Prostate gland (tissue), 2 donors: Measurements from ENCODE around the gene RAB9B. TPM values are rescaled to one million over a fixed set of nuclear protein-coding genes. Genes with fewer than 3 reads are reported as not detected.
"Not testable (repeated sequence)": the region's sequence is repeated elsewhere in the genome, so short reads cannot be mapped to it uniquely, and the experiment has no call there.

Source experiments
- DNase-seq: peaks from one replicate; pipeline ENCODE4 v3.0.0-alpha.2; 2019; ENCODE audit warnings: low spot score
- H3K27ac ChIP-seq, 2 donors: fragments of 200-600 bp; sonication (generic); 2 replicates each; pipeline ENCODE4 v1.5.1; 2017 to 2019
- H3K27me3 ChIP-seq: fragments of 200-600 bp; sonication (generic); replicated peaks from 2 replicates; pipeline ENCODE4 v1.5.1; 2019; ENCODE audit not compliant: insufficient read depth
- H3K36me3 ChIP-seq, 2 donors: fragments of 200-600 bp; sonication (generic); 1 replicate in 1 of 2; 2 replicates in 1 of 2; pipeline versions ENCODE4 v1.5.1 to v1.8.1; 2017 to 2019
- H3K4me1 ChIP-seq: fragments of 200-600 bp; sonication (generic); replicated peaks from 2 replicates; pipeline ENCODE4 v1.5.1; 2019
- H3K4me3 ChIP-seq, 2 donors: fragments of 200-600 bp; sonication (generic); 2 replicates each; pipeline ENCODE4 v1.5.1; 2017 to 2019
- H3K9me3 ChIP-seq: fragments of 200-600 bp; sonication (generic); 2 replicates; pipeline ENCODE4 v1.5.1; 2017
- POLR2A ChIP-seq: fragments of 450-650 bp; IDR thresholded peaks from one replicate; pipeline ENCODE4 v1.6.1; 2016; ENCODE audit warnings: antibody characterized with exemption, mild to moderate bottlenecking
- POLR2AphosphoS5 ChIP-seq: sonication (generic); formaldehyde crosslinking; IDR thresholded peaks from one replicate; pipeline ENCODE4 v1.6.1; 2017; ENCODE audit warnings: antibody characterized with exemption
- WGBS: methylation state at CpG from one replicate; pipeline ENCODE4 v1.1.5; 2018; 5-methylcytosine and 5-hydroxymethylcytosine counted together
- intact Hi-C: fragments of 100-400 bp; cut with DNase I; formaldehyde crosslinking; loops from one replicate; pipeline ENCODE4 v1.14.2; 2022
- total RNA-seq, 2 donors: library from RNA; depleted of rRNA; stranded (reverse); fragments of >200 nt; gene quantifications; one replicate each; pipeline ENCODE4 v1.1.0, GENCODE V29; 2016
- TF ChIP-seq, protein P1 (sequence below), 4 experiments: fragments of 200-600 bp in 2 of 4; fragments of 450-650 bp in 2 of 4; sonication (generic) in 2 of 4; IDR thresholded peaks; 1 replicate in 3 of 4; 2 replicates in 1 of 4; pipeline ENCODE4 v1.5.1; 2016 to 2019; ENCODE audit warnings: antibody characterized with exemption in 4 of 4, mild to moderate bottlenecking in 2 of 4, moderate library complexity in 2 of 4

The RAB9B gene
- total RNA-seq, 2 donors from 2014 or later = 2.8 to 4.5 TPM

DNA sequence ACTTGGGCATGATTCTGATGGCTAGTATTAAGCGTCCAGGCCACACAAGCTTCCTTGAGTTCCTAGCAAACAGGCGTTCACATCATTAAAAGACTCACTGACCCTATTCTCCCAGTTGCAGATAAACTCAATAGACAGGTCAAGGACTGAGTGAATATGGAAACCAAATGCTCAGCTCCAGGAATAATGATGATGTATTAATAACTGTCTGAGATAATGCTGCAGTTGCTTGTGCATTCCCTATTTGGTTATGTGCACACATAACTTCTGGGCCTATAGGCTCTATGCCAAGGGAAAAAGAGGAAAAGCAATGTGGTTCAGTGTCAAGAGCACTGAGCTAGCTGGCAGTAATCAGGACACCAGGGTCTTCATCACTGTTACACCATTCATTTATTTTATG lies 3.5 kb downstream of the RAB9B start:
- intact Hi-C loops = no loop called here

DNA sequence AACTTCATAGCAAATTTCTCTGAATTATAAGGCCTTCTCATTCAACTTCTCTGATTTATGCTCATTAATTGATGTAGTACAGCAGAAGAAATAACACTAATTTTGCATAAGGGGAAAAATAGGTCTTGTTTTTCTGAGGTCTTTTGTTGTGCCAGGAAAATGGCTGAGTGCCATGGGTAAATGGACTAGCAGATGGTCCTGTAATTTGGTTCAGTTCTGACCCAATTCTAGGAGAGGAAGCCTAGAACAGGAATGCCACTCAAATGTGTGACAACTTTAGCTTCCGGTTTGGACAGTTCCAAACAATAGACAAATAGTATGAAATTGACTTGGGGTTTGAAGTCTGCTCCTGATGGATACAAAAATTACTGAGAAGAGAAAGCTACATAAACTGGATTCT lies 6.2 kb downstream of the RAB9B start:
- intact Hi-C loops = no loop called here
- H3K4me1 ChIP-seq = no peaks in the 10 kb centered on the region
- H3K27me3 ChIP-seq = no peaks in the 10 kb centered on the region
- WGBS = 75% methylated on average over 1 of the region's 1 CpG
- DNase-seq = no peak
- H3K4me3 ChIP-seq = no peak overlapping the region
- no peaks in the 10 kb centered on the region for H3K36me3 ChIP-seq
- H3K9me3 ChIP-seq = no peaks in the 10 kb centered on the region
- TF ChIP-seq POLR2A (no peak), POLR2AphosphoS5 (no peak)
- TF ChIP-seq, protein P1, sequence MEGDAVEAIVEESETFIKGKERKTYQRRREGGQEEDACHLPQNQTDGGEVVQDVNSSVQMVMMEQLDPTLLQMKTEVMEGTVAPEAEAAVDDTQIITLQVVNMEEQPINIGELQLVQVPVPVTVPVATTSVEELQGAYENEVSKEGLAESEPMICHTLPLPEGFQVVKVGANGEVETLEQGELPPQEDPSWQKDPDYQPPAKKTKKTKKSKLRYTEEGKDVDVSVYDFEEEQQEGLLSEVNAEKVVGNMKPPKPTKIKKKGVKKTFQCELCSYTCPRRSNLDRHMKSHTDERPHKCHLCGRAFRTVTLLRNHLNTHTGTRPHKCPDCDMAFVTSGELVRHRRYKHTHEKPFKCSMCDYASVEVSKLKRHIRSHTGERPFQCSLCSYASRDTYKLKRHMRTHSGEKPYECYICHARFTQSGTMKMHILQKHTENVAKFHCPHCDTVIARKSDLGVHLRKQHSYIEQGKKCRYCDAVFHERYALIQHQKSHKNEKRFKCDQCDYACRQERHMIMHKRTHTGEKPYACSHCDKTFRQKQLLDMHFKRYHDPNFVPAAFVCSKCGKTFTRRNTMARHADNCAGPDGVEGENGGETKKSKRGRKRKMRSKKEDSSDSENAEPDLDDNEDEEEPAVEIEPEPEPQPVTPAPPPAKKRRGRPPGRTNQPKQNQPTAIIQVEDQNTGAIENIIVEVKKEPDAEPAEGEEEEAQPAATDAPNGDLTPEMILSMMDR (IDR thresholded peaks at IDR 0.05) = no peak
- H3K27ac ChIP-seq = no peak overlapping the region

More for the DNA sequence above, 3.5 kb downstream of the RAB9B start:
- WGBS = 46% methylated on average over 2 of the region's 2 CpGs
- no peak for TF ChIP-seq POLR2A
- TF ChIP-seq, protein P1 (IDR thresholded peaks at IDR 0.05) = no peak
- TF ChIP-seq POLR2AphosphoS5 = no peak
- H3K27ac ChIP-seq = no peak overlapping the region
- no peaks in the 10 kb centered on the region for H3K27me3 ChIP-seq
- H3K4me1 ChIP-seq = no peaks in the 10 kb centered on the region
- no peak for DNase-seq
- H3K36me3 ChIP-seq = no peaks in the 10 kb centered on the region
- H3K4me3 ChIP-seq = no peak overlapping the region
- no peaks in the 10 kb centered on the region for H3K9me3 ChIP-seq

DNA sequence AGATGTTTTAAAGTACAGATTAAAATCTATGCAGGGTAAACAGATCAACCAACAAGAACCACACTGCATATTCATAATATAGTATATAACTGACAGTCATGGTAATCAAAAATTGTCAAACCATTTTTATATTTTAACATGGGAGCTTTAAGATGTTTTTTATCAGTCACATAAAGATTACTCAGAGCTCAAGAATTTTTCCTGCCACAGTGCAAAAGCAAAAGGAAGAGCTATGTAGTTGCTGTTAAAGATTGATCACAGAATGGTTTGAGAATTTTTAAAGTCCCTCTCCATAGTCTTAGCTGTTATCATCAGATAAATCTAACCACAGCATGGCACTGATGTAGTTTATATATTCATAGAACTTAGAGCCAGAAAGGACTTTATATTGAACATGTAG lies 8.5 kb downstream of the RAB9B start:
- Histone ChIP-seq H3K4me1 (no peaks in the 10 kb centered on the region), H3K4me3 (no peak overlapping the region), H3K27ac (no peak overlapping the region), H3K27me3 (no peaks in the 10 kb centered on the region), H3K36me3 (no peaks in the 10 kb centered on the region), H3K9me3 (no peaks in the 10 kb centered on the region)
- intact Hi-C loops = no loop called here
- DNase-seq = no peak
- TF ChIP-seq, protein P1 (IDR thresholded peaks at IDR 0.05) = no peak
- TF ChIP-seq POLR2AphosphoS5 (no peak), POLR2A (no peak)

DNA sequence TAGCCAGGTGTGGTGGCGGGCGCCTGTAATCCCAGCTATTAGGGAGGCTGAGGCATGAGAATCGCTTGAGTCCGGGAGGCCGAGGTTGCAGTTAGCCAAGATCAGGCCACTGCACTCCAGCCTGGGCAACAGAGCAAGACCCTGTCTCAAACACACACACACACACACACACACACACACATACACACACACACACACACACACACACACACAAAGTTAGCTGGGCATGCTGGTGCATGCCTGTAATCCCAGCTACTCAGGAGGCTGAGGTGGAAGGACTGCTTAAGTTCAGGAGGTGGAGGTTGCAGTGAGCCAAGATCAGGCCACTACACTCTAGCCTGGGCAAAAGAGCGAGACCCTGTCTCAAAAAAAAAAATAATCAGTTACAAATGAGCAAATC lies 11.3 kb downstream of the RAB9B start:
- H3K9me3 ChIP-seq, DNase-seq, H3K27me3 ChIP-seq, H3K4me1 ChIP-seq, H3K36me3 ChIP-seq, H3K4me3 ChIP-seq, H3K27ac ChIP-seq, intact Hi-C loops: not testable (repeated sequence)
- WGBS = 94% methylated on average over 6 of the region's 6 CpGs

DNA sequence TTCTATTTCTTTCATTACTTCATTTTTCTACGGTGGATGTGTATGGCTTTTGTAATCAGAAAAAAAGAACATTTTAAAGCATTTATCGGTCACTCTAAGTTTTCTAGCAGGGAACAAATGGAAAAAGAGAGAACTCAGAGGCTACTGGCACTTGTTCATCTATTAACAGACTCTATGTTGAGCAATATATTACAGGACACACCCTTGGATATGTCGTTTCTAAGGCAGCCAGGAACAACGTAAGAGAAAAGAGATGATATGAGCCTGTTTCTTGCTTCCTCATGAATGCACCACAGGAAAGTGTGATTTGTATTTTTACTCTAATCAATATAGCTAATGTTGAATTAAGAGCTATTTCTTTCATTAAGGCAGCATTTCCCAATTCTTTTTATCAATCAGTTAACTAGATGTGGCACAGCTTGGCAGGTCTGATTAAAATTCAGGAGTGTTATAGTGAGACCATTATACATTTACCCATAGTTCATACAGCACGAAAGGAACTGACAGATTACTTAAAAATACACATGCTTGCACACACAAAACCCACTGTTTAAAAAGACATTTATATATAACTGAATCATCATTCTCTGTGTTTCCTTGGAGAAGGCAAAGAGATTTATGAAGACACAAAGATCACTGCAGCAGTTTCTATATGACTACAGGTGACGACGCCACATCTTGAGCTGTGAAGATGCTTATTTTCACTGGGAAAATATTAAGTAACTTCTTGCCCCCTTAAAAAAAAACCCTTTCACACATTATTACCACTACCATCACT lies 13.0 kb downstream of the RAB9B start:
- intact Hi-C loops = loop anchor here (5.0 kb wide), 2 partner anchors 132 to 287 kb away; partner anchors contain the start of gene MORF4L2
- H3K27ac ChIP-seq = no peak overlapping the region

More for the DNA sequence above, 13.0 kb downstream of the RAB9B start:
- H3K4me3 ChIP-seq = no peak overlapping the region
- TF ChIP-seq POLR2A (no peak), POLR2AphosphoS5 (no peak)
- TF ChIP-seq, protein P1 (IDR thresholded peaks at IDR 0.05) = no peak
- no peaks in the 10 kb centered on the region for H3K27me3 ChIP-seq
- no peaks in the 10 kb centered on the region for H3K4me1 ChIP-seq
- no peaks in the 10 kb centered on the region for H3K36me3 ChIP-seq
- H3K9me3 ChIP-seq = no peaks in the 10 kb centered on the region
- 55% methylated on average over 7 of the region's 7 CpGs for WGBS
- no peak for DNase-seq
